Hematopoietic multipotent progenitor cell (in vitro differentiated cells): ENCODE results near the gene BTBD18. TPM values are rescaled to one million over a fixed set of nuclear protein-coding genes. Genes with fewer than 3 reads are reported as not detected.

ENCODE experiments used
- DNase-seq, 3 donors: peaks; one replicate each; pipeline ENCODE4 v3.0.0-alpha.2; 2011 to 2015; ENCODE audit warnings: low read depth in 2 of 3, low spot score in 2 of 3
- total RNA-seq: library from RNA; depleted of rRNA; stranded (reverse); fragments of >200 nt; gene quantifications from one replicate; pipeline ENCODE4 v1.2.3, GENCODE V29; 2012

Gene BTBD18
- total RNA-seq, 1 donor, result not detected

DNA sequence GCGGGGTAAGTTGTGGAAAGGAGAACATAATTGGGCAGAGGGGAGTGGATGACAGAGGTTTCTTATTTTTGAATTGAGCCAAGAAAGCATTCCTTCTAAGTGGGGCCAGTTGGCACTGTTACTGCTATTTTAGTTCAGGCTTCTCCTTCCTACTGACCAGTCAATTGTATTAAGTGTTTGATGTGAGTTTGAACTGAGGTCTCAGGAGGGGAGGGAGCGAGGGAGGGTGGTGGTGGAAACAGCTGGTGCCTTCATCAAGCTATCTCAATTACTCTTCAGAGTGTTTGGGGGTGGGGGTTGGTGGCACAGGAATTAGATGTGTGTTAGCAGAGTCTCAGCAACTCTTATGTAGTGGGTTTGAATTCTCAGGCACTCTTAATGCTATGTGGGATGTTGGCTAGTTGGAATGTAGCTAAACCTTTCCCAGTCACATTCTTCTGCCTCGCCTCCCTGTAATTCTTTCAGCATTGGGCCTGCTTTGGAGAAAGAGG is 24.5 kb upstream of the BTBD18 start:
- DNase-seq, result no peak

DNA sequence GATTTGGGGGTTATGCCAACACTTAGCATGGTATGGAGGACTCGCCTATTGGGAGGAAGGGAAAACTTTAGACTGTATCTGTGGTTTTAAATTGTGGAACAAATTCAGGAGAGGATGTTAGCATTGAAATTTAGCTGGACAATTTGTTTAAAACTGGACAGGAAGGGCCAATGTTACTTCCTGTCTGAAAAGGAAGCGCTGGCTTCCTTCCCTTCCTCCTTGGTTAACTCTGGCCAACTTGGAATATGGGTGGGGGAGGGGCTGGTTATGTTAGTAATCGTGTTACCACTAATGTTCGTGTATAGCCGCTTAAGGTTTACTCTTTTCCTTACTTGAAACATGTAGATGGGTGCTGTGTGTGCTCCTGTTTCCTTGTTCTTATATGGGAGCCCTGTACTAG is 23.9 kb upstream of the BTBD18 start:
- no peak for DNase-seq

DNA sequence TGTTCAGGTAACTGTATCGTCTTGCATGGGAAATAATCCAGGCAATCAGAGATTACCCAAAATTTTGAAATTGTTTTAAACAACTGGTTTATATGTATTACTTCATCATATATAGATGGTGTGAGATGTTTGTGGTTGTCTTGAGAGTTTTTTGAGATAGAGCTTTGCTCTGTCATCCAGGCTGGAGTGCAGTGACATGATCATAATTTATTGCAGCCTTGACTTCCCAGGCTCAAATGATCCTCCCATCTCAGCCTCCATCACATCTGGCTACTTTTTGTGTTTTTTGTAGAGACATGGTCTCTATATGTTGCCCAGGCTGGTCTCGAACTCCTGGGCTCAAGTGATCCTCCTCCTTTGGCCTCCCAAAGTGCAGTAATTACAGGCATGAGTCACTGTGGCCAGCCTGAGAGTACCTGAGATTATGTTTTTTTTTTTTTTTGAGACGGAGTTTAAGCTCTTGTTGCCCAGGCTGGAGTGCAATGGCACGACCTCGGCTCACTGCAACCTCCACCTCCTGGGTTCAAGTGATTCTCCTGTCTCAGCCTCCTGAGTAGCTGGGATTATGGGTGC is 21.5 kb upstream of the BTBD18 start:
- DNase-seq, result no peak

DNA sequence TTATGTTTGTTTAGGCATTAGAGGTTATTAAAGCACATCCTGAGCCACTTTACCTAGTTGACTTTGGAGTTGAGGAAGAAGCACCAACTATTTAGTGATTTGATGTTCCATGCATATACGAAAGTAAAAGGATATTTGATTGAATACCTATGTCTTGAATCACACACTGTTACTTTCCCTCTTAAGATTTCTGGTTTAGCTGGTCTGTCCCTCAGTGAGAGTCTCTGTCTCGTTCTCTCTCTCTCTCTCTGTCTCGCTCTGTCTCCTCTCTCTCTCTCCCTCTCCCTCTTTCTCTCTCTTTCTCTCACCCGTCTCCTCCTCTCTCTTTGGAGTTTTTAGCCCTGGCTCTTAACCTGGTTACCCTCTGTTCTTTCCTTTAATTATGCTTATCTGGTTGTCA is 20.9 kb upstream of the BTBD18 start:
- no peak for DNase-seq

DNA sequence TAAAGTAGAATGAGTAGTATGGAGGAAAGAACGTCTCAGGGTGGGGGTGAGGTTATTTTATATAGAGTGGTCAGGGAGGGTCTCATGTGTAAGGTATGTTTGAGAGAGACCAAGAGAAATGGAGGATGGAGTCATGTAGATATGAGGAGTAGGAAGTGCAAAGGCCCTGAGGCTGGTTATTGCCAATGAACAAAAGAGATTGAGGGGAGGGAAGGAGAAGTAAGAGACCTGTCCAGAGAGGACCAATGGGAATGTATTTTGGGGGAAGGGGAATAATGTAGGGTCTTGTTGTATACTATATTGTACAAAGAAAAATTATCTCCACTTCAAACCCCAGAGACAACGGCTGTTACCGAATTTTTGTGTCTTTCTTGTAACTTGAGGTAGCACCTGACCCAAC is 19.7 kb upstream of the BTBD18 start:
- DNase-seq, result no peak

DNA sequence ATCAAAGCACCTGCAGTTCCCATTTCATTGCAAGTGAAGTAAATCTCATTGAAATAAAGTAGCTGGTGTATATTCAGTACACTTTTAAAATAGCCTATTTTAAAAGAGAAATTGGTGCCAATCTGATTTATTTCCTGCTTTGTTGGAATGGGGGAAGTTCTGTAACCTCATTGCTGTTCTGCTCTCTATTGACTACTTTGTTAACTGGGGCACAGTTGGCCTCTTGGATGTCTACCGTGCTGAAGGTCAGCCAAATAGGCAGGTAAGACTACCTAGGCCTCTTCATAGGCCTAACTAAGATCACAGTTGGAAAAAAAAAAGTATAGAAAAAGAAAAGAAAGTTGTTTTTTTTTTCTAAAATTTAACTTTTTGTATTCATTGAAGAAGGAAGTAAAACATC is 19.2 kb upstream of the BTBD18 start:
- no peak for DNase-seq

DNA sequence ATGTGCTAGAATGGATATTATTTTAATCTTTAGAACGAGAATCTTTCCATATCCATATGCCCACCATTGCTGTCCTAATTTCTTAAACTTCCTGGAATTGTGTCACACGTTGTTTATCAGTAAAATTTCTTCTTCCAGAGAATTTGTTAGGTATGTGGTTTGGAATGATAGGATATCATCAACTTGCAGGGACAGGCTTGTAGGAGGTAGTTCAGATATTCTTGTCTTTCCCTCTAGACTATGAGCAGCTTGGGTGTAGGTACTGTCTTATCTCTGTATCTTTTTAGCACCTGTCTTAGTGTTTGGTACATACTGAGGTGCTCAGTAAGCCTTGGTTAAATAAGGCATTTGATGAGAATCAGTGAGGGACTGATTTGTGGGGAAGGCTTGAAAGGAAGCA is 13.4 kb upstream of the BTBD18 start:
- no peak for DNase-seq

DNA sequence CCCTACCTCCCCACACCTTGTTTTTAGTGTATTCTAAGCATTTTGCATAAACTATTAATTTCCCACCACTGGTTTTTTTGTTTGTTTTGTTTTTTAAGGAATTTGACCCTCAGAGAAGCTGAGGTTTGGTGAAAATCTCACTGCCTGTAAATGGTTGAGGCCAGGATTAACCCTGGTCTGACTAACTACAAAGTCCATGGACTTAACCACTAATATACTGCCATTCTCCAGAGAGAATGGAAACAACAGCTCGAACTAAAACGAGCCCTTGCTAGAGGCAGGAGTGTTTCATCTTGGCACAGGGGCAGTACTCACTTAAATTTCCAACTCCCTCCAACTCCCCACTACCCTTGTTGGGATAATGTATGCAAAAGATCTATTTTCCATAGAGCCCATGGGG is 12.9 kb upstream of the BTBD18 start:
- DNase-seq, result no peak

DNA sequence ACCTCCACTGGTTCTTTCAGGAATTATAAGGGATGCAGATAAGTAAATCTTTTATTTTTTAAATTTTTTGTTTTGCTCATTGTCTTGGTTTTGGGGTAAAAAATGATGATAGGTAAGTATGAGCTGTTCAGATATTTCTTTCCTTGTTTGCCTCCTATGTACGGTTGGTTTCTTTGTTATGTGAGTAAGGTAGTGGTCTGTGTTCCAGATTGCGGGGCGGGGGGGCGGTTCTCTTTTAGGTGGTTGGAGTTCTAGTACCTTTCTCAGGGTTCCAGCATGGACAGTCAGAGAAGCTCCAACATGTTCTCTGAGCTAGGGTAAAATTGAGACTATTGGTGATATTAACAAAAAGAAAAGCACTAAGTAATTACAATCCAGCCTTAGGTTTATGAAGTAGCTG is 12.4 kb upstream of the BTBD18 start:
- no peak for DNase-seq

DNA sequence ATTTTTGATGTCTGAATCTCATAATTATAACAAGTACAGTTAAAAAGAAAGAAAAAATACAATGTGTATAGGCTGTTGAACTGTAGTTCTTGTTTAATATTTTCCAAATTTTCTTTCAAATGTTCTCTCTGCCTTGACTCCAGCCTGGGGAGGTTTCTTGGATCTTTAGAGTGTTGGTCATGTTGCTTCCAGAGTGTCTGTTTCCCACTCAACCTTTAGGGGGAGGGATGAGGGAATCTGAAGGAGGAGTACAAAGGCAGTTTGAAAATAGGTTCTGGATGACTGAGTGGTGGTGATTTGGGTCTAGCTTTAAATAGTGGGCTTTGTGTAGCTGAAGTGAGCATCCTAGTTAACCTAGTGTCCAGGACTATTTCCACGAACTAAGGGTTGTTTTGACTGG is 11.9 kb upstream of the BTBD18 start:
- no peak for DNase-seq

DNA sequence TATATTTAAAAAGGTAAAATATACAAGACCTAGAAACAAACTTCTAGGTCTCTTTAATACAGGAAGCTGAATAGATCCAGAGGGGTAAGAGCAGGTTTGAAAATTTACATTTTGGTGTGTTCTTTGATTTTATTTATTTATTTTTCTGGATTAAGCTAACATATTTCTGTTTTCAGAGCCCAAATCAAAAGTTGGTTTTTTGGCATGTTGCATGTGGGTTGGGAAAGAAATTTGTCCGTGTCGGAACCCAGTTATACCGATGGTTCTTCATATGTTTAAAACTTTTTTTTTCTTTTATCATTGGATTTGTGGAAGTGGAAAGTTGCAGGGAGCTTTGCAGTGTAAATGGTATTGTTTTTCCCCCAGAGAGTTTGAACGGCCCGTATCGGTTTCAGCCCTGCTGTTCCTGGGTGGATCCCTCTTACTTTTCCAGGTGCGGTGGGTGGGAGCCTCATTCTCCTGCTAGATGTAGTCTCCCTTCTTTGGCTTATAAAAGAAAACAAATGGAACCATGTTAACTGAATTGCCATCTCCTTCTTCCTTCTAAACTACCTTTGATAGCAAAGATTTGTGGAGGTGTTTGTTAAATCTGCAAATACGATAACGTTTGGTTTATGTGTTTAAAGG is 10.7 kb upstream of the BTBD18 start:
- no peak for DNase-seq

DNA sequence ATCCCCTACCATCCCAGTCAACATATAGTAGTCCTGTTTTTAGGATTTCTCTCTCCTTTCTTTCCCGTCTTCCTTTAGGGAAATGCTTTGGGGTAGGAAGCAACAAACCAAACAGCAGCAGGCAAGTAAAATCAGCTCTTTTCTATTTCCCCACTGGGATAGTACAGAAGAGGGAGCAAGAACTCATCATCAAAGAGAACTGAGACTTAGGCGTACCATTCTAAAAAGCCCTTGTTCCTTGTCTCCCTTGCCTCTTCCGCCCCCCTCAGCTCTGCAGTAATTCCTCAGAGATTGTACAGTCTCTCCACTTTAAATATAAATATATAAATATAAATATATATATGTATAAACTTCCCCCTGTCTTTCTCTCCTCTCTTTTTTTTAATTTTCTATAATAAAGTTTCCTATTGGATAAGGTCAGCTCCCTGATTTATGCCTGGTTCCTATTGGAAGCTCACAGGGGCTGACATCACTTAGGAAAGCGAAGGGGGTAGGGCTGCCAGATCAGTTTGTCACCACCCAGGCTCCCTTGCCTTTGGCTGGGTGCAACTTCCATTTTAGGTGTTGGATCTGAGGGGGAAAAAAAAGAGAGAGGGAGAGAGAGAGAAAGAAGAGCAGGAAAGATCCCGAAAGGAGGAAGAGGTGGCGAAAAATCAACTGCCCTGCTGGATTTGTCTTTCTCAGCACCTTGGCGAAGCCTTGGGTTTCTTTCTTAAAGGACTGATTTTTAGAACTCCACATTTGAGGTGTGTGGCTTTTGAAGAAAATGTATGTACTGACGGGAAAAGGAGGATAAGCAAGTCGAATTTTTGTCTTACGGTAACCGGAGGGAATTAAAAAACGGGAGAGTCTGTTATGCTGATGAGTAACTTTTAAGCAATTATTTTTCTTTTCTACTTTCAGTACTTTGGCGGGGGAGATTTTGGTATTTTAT is 9.9 kb upstream of the BTBD18 start, which contains the start of gene CTNND1:
TSS of gene CTNND1 (plus strand) at position 502 of the 934 bp plus-strand sequence. CDS start 29,677 bp downstream, outside the sequence.
- DNase-seq, result peak in 2 of 3 donors; percentile 90 to 96

DNA sequence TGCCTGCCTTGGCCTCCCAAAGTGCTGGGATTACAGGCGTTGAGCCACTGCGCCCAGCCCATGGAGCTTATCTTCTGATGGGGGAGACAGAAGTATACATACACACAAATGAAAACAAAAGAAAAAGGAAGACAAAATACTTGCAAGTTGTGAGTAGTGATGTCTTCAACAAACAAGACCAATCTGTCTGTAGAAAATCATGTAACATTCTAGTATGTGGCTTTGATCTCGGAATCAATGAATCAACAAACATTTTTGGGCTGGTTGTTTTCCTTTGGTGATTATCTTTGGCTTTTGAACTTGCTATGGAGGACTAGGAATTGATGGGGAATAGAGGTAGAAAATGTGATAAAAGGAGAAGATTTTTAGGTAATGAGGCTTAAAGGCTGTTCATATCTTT is 6.6 kb upstream of the BTBD18 start:
- no peak for DNase-seq

DNA sequence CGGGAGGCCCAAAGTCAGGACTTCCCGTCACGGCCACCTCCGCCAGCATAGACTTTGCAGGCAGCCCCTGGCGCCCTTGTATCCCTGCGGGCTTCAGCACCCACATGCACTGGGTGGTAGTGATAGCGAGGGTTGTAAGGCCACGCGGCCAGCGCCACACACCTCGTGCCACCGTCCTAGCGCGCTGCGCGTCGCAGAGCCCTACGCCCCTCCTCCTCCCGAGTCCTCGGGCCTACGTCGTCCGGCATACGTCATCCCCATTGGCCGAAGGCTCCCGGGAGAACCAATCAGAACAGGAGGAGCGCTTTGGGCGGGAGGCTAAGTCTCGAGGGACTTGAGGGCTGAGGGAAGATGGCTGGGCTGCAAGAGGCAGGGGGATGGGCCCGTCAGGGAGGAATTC is 1.3 kb upstream of the BTBD18 start:
- no peak for DNase-seq

DNA sequence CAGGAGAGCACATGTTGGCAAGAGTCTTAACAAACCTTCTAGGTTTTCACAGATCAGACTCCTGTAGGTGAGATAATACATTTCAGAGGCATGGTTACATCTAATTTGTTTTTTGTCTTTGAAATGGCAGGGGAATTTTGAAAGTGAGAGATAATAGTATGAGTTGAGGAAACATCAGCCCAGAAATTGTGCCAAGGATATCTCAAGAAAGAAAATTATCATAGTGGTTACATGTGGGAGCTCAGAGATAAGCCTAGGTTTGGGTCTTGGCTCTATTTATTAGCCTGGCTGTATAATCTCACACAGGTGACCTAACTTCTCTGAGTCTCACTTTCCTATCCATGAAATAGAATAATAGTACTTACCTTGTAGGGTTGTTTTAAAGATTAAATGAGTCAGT is 443 bp downstream of the BTBD18 start:
- no peak for DNase-seq

DNA sequence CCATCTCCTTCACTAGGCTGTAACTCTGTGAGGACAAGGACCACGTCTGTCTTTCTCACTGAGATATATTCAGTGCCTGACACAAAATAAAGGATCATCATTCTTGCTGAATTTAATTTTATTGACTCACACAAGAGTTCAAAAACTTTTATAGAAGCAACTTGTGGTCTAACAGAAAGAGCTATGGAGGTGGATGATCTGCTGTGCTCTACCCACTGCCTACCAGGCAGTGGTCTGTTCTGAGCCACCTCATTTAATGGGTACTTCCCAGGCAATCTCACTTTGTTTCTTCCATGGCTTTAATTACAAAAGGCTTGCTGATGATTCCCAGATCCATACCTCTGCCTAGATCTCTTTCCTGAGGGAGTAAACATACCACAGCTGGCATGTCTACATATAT is 4.7 kb downstream of the BTBD18 start:
- no peak for DNase-seq

DNA sequence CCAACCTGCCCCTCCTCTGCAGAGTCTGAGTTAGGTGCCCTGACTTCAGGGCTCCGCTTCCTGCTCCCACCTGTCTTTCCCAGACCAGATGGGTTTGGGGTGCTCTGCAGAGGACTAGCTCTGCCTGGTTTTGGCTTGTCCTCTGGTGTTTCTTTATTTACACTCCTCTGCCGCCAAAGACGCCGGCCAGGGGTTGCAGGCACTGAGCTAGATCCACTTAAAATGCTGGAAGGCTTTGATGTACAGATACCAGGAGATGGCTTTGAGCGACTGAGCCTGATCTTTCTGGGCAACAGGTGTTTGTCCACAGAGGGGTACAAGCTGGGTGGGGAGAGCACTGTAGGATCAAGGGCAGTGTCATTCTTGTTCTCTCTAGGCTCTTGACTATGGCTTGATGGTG is 6.4 kb downstream of the BTBD18 start:
- DNase-seq, result no peak

DNA sequence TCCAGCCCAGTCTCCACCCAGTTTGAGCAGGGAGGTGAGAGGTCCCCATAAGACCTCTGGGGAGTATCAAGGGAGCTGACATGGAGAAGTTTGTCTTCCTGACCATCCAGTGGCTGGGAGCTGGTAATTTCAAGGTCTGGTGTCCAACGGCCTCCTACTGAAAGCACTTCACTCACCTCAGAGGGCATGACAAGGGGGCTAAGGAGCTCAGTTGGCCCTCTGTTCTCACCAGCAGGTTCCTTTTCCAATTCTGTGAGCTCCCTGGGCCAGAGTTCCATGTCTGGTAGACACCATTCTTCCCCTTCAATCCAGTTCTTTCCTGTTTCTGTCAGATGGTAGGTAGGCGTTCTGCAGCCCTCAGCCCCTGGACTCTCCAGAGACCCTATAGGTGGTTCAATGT is 7.3 kb downstream of the BTBD18 start:
- no peak for DNase-seq

DNA sequence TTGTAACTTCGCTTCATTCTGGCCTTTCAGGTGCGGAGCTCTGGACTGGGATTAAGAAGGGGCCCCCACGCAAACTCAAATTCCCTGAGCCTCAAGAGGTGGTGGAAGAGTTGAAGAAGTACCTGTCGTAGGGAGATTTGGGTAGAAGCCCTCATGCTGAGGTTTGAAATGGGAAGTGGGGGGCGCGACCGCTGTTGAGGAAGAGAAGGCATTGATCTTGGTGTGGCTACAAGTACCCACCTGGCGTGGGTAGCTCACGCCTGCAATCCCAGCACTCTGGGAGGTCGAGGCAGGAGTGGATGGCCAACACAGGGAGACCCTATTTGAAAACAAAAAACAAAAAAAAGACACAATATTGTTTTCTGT is 9.5 kb downstream of the BTBD18 start:
- no peak for DNase-seq

DNA sequence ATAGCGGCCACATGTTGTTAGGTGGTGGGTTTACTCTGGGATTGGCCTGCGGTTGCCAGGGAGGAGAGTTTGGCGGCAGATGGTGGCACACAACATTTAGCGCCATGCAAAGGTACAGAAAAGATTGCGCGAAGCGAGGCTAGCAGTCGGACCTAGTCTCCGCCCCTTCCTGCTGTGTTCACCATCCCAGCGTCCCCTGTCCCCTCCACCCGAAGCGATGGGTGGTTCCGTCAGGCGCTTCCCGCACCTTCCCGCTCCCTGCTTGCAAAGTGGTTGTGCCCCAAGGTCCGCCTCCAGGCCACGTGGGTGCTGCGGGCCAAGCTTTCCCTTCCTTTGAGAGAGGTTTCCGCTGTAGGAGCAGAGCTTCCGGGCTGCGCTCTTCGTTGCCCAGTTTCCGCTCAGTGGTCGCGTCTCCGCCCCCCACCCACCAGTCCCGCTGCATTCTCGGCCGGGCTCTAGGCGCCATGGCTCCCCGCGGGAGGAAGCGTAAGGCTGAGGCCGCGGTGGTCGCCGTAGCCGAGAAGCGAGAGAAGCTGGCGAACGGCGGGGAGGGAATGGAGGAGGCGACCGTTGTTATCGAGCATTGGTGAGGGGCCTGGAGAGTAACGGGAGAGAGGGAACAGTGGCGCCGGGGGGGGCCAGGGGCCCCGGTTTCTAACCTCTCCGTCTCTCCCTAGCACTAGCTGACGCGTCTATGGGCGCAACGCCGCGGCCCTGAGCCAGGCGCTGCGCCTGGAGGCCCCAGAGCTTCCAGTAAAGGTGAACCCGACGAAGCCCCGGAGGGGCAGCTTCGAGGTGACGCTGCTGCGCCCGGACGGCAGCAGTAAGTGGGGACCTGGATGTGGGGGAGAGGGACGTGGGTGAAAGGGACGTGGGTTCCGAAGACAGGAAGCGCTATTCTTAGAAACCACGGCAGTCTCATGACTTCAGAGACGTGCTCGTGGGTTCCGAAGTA is 10.2 kb downstream of the BTBD18 start, which contains the start of gene SELENOH:
TSS of gene SELENOH (plus strand) at position 360 of the 955 bp plus-strand sequence. CDS start at position 465, 105 bp downstream.
- DNase-seq, result peak; percentile 77 to 98 (median 97)
